GM12878 (cell line): ENCODE results near the gene SPTLC3. TPM values are rescaled to one million over a fixed set of nuclear protein-coding genes. Genes with fewer than 3 reads are reported as not detected.

Source experiments
- ATAC-seq: fragments of 200-7000 bp; cut with Tn5 transposase; 3 replicates; pipeline ENCODE4 v1.9.1; 2020; ENCODE audit warnings: mild to moderate bottlenecking, moderate library complexity
- BruUV-seq: library from RNA; stranded (reverse); fragments of 400-500 nt; replicated peaks from 2 replicates; lab custom pipeline; 2021; lab: Mats Ljungman, UMichigan
- CTCF ChIA-PET: fragments of 300-600 bp; sonication (Branson Sonifier 250); formaldehyde crosslinking; extraction: SDS; loops from one replicate; lab custom pipeline; 2021; ENCODE audit warnings: inconsistent platforms; lab: Yijun Ruan, JAX
- POLR2A ChIA-PET: fragments of 350-600 bp; formaldehyde crosslinking; extraction: SDS; loops from one replicate; lab custom pipeline; 2021; ENCODE audit warnings: inconsistent platforms; lab: Charles Lee
- RAD21 ChIA-PET: fragments of 300-600 bp; sonication (Branson Sonifier 250); formaldehyde crosslinking; loops from one replicate; lab custom pipeline; 2023; ENCODE audit warnings: antibody characterized with exemption; ENCODE audit not compliant: unreplicated experiment; lab: Charles Lee
- SMC1A ChIA-PET: fragments of 300-600 bp; sonication (Branson Sonifier 250); formaldehyde crosslinking; loops from one replicate; lab custom pipeline; 2023; ENCODE audit not compliant: unreplicated experiment, uncharacterized antibody; lab: Charles Lee
- DNase-seq: peaks from one replicate; pipeline ENCODE4 v3.0.0-alpha.2; 2011; ENCODE audit warnings: low read depth, low spot score
- FAIRE-seq: peaks from 3 replicates; lab custom pipeline; 2011; peaks lifted over from hg19 to GRCh38; lab: Jason Lieb, UNC
- H2AFZ ChIP-seq: 2 replicates; pipeline ENCODE4 v1.6.0; 2011; ENCODE audit warnings: low read depth, low read length, control low read depth; ENCODE audit not compliant: control insufficient read depth
- H3K27ac ChIP-seq: 2 replicates; pipeline ENCODE4 v1.5.1; 2011; ENCODE audit warnings: control low read depth; ENCODE audit not compliant: control insufficient read depth, insufficient read depth
- H3K27me3 ChIP-seq, 2 experiments: replicated peaks in 1 of 2; 2 replicates each; pipeline versions ENCODE4 v1.6.0 to v1.6.1; 2011; ENCODE audit warnings: low read length in 1 of 2; ENCODE audit not compliant: control insufficient read depth in 2 of 2, insufficient read depth in 2 of 2
- H3K36me3 ChIP-seq, 2 experiments: 2 replicates each; pipeline ENCODE4 v1.5.1; 2011; ENCODE audit warnings: low read length in 1 of 2; ENCODE audit not compliant: control insufficient read depth in 2 of 2, insufficient read depth in 2 of 2
- H3K4me1 ChIP-seq: 2 replicates; pipeline ENCODE4 v1.6.1; 2011; ENCODE audit warnings: mild to moderate bottlenecking, low read length, moderate library complexity, mixed read lengths; ENCODE audit not compliant: control insufficient read depth, insufficient read depth
- H3K4me2 ChIP-seq: 2 replicates; pipeline ENCODE4 v1.6.0; 2011; ENCODE audit warnings: control low read depth; ENCODE audit not compliant: control insufficient read depth, insufficient read depth
- H3K4me3 ChIP-seq: fragments of 200-600 bp; sonication (generic); 2 replicates; pipeline ENCODE4 v1.5.1; 2016
- H3K79me2 ChIP-seq: 2 replicates; pipeline ENCODE4 v1.6.0; 2011; ENCODE audit warnings: low read length; ENCODE audit not compliant: control insufficient read depth, insufficient read depth
- H3K9ac ChIP-seq: 2 replicates; pipeline ENCODE4 v1.8.0; 2011; ENCODE audit warnings: low read length, control low read depth, mixed read lengths; ENCODE audit not compliant: control insufficient read depth, insufficient read depth
- H3K9me3 ChIP-seq: replicated peaks from 3 replicates; pipeline ENCODE4 v1.5.1; 2011; ENCODE audit warnings: mild to moderate bottlenecking, low read length; ENCODE audit not compliant: control insufficient read depth, insufficient read depth
- H4K20me1 ChIP-seq: 2 replicates; pipeline ENCODE4 v1.6.0; 2011; ENCODE audit not compliant: control insufficient read depth, insufficient read depth
- CREM ChIP-seq: IDR thresholded peaks from 2 replicates; pipeline ENCODE4 v1.6.1; 2014; ENCODE audit warnings: antibody characterized with exemption, low read depth
- EGR1 ChIP-seq, 2 experiments: IDR thresholded peaks; 1 replicate in 1 of 2; 2 replicates in 1 of 2; pipeline ENCODE4 v1.6.1; 2011 to 2012; ENCODE audit warnings: low read depth in 2 of 2, low read length in 2 of 2, borderline replicate concordance in 1 of 2, mild to moderate bottlenecking in 1 of 2, moderate library complexity in 1 of 2
- HCFC1 ChIP-seq: fragments of 150-350 bp; IDR thresholded peaks from 2 replicates; pipeline ENCODE4 v1.6.1; 2014; ENCODE audit warnings: low read length
- NBN ChIP-seq: fragments of 450-650 bp; IDR thresholded peaks from 2 replicates; pipeline ENCODE4 v1.6.1; 2016
- PML ChIP-seq: IDR thresholded peaks from 2 replicates; pipeline ENCODE4 v1.6.1; 2012; ENCODE audit warnings: low read length, inconsistent platforms
- RCOR1 ChIP-seq: conservative IDR thresholded peaks from 2 replicates; pipeline ENCODE4 v1.6.1; 2012; ENCODE audit warnings: low read depth, low read length, improper control_type of control experiment
- STAT3 ChIP-seq: IDR thresholded peaks from 2 replicates; pipeline ENCODE4 v1.6.1; 2011; ENCODE audit warnings: low read depth, low read length, improper control_type of control experiment
- SUPT20H ChIP-seq: IDR thresholded peaks from 2 replicates; pipeline ENCODE4 v1.6.1; 2011; ENCODE audit warnings: low read depth, mild to moderate bottlenecking, low read length, moderate library complexity, borderline replicate concordance; ENCODE audit not compliant: control insufficient read depth
- WRNIP1 ChIP-seq: IDR thresholded peaks from 2 replicates; pipeline ENCODE4 v1.6.1; 2011; ENCODE audit warnings: low read depth, low read length, improper control_type of control experiment, borderline replicate concordance
- ZZZ3 ChIP-seq: IDR thresholded peaks from 2 replicates; pipeline ENCODE4 v1.6.1; 2011; ENCODE audit warnings: low read depth; ENCODE audit not compliant: control insufficient read depth, insufficient read length
- in situ Hi-C: fragments of 300-500 bp; cut with MboI; formaldehyde crosslinking; loops from 9 replicates; pipeline ENCODE4 v1.14.3; 2018; ENCODE audit warnings: mixed read lengths
- intact Hi-C: fragments of 100-400 bp; cut with micrococcal nuclease; formaldehyde crosslinking; loops from one replicate; pipeline ENCODE4 v1.14.2; 2022; ENCODE audit not compliant: unreplicated experiment
- polyA plus RNA-seq, 11 experiments: library from polyadenylated mRNA; depleted of rRNA in 4 of 11; unstranded in 6 of 11; stranded (reverse) in 5 of 11; fragments of >200 nt; fragmentation: Nextera tagmentation in 4 of 11; fragmentation: Illumina TruSeq in 1 of 11; extraction: Ambion mirVana in 4 of 11; extraction: Trizol in 1 of 11; gene quantifications; 1 replicate in 1 of 11; 2 replicates in 10 of 11; pipeline versions ENCODE4 v1.2.1 to v1.2.3, GENCODE V29; 2011 to 2016; ENCODE audit warnings: inconsistent platforms in 2 of 11, missing spikeins in 2 of 11, low read depth in 1 of 11
- total RNA-seq, 4 experiments: library from RNA; depleted of rRNA in 3 of 4; stranded (reverse); fragments of >200 nt in 3 of 4; fragmentation: Illumina TruSeq in 1 of 4; extraction: Trizol in 1 of 4; gene quantifications; 2 replicates each; pipeline versions ENCODE4 v1.2.1 to v1.2.3, GENCODE V29; 2013 to 2021
- TF ChIP-seq, protein P1 (sequence below): IDR thresholded peaks from 2 replicates; pipeline ENCODE4 v1.6.1; 2011; ENCODE audit warnings: low read depth, mild to moderate bottlenecking, low read length, moderate library complexity, borderline replicate concordance; ENCODE audit errors: extremely low read depth
- TF ChIP-seq, protein P2 (sequence below): IDR thresholded peaks from 2 replicates; pipeline ENCODE4 v1.6.1; 2012; ENCODE audit warnings: low read depth, low read length, improper control_type of control experiment
- TF ChIP-seq, protein P3 (sequence below): fragments of 450-650 bp; IDR thresholded peaks from 2 replicates; pipeline ENCODE4 v1.6.1; 2017; ENCODE audit warnings: mild to moderate bottlenecking, moderate library complexity
- TF ChIP-seq, protein P4 (sequence below): IDR thresholded peaks from 2 replicates; pipeline ENCODE4 v1.6.1; 2012; ENCODE audit warnings: low read depth, low read length, improper control_type of control experiment

The SPTLC3 gene
- total and polyA plus RNA-seq, 10 of the 15 experiments (the other 5 are each of a cell fraction or from before 2014, with no cell fraction given): 0.04 to 0.29 (median 0.06) TPM; not detected in 7

DNA sequence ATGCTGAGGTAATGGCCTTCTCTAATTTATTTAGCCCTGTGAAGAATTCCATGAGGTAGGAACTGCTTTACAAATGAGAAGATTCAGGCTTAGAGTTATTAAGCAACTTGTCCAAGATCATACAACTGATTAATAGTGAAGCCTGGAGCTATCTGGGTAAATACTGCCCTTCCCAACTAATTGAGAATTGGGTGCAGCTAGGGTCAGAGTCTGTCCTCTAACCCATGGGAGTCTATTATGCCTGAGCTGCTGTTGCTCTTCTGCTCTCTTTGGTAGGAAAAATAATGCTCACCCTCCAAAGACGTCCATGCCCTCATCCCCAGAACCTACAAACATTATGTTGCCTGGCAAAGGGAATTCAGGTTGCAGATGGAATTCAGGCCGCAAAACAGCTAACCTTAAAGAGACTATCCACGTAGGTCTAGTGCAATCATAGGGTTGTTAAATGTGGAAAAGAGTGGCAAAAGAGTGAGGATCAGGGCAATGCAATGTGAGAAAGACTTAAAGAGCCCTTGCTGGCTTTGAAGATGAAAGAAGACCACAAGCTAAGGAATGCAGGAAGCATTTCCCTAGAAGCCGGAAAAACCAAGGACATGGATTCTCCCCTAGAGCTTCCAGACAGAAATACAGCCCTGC lies 90.1 kb downstream of the SPTLC3 start (continued):
- no peak for TF ChIP-seq PML
- TF ChIP-seq, protein P1, sequence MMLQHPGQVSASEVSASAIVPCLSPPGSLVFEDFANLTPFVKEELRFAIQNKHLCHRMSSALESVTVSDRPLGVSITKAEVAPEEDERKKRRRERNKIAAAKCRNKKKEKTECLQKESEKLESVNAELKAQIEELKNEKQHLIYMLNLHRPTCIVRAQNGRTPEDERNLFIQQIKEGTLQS: no peak
- no peak for TF ChIP-seq WRNIP1
- TF ChIP-seq, protein P2, sequence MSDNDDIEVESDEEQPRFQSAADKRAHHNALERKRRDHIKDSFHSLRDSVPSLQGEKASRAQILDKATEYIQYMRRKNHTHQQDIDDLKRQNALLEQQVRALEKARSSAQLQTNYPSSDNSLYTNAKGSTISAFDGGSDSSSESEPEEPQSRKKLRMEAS: no peak

DNA sequence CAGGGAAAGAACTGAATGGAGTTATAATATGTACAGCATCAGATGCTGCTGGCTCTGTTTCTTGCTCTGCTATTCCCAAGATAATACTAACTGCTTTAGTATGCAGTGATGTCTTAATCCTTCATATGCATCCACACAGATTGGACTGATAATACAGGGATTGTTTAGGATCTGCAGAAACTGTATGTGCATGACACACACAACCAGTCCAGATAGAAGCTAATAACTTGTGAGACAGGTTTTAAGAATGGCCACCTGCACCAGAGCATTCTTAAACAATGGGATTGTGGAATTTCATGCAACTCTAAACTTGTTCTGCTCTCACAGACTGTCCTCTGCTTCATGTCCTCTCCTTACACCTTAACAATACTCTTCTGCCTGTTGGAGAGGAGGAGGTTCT lies 90.9 kb downstream of the SPTLC3 start:
- intact Hi-C loops: loop anchor here (10.0 kb wide), 1 partner anchor 265 kb away; no protein-coding TSS in a partner anchor
- no peak for TF ChIP-seq CREM
- TF ChIP-seq ZZZ3: no peak
- TF ChIP-seq STAT3: no peak
- TF ChIP-seq, protein P3, sequence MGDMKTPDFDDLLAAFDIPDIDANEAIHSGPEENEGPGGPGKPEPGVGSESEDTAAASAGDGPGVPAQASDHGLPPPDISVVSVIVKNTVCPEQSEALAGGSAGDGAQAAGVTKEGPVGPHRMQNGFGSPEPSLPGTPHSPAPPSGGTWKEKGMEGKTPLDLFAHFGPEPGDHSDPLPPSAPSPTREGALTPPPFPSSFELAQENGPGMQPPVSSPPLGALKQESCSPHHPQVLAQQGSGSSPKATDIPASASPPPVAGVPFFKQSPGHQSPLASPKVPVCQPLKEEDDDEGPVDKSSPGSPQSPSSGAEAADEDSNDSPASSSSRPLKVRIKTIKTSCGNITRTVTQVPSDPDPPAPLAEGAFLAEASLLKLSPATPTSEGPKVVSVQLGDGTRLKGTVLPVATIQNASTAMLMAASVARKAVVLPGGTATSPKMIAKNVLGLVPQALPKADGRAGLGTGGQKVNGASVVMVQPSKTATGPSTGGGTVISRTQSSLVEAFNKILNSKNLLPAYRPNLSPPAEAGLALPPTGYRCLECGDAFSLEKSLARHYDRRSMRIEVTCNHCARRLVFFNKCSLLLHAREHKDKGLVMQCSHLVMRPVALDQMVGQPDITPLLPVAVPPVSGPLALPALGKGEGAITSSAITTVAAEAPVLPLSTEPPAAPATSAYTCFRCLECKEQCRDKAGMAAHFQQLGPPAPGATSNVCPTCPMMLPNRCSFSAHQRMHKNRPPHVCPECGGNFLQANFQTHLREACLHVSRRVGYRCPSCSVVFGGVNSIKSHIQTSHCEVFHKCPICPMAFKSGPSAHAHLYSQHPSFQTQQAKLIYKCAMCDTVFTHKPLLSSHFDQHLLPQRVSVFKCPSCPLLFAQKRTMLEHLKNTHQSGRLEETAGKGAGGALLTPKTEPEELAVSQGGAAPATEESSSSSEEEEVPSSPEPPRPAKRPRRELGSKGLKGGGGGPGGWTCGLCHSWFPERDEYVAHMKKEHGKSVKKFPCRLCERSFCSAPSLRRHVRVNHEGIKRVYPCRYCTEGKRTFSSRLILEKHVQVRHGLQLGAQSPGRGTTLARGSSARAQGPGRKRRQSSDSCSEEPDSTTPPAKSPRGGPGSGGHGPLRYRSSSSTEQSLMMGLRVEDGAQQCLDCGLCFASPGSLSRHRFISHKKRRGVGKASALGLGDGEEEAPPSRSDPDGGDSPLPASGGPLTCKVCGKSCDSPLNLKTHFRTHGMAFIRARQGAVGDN: no peak
- TF ChIP-seq HCFC1: no peak
- TF ChIP-seq RCOR1: no peak
- TF ChIP-seq, protein P4, sequence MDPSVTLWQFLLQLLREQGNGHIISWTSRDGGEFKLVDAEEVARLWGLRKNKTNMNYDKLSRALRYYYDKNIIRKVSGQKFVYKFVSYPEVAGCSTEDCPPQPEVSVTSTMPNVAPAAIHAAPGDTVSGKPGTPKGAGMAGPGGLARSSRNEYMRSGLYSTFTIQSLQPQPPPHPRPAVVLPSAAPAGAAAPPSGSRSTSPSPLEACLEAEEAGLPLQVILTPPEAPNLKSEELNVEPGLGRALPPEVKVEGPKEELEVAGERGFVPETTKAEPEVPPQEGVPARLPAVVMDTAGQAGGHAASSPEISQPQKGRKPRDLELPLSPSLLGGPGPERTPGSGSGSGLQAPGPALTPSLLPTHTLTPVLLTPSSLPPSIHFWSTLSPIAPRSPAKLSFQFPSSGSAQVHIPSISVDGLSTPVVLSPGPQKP: no peak
- TF ChIP-seq SUPT20H: no peak
- TF ChIP-seq EGR1 (IDR thresholded peaks at IDR 0.05; ENCODE audit: borderline replicate concordance in 1 of 2, low read depth in 2 of 2, low read length in 2 of 2): no peak
- no peak for TF ChIP-seq NBN
- ChIA-PET POLR2A (no interaction called here), SMC1A (no interaction called here), RAD21 (no interaction called here), CTCF (interaction anchor here (1.2 to 6.0 kb wide), 4 partner anchors 9 to 447 kb away, joined by 4 to 50 read pairs (median 10); no protein-coding TSS in a partner anchor)
- no peaks in the 10 kb centered on the region; a peak in 2 of 4 replicates for H3K27me3 ChIP-seq
- no peaks in the 10 kb centered on the region for H3K36me3 ChIP-seq
- no peak overlapping the region for H3K27ac ChIP-seq
- no peaks in the 10 kb centered on the region for H4K20me1 ChIP-seq
- H3K4me2 ChIP-seq: no peak overlapping the region
- ATAC-seq: no peak
- DNase-seq: no peak
- H3K9me3 ChIP-seq: no peaks in the 10 kb centered on the region
- in situ Hi-C loops: loop anchor here (5.0 to 10.0 kb wide), 2 partner anchors 125 to 177 kb away; no protein-coding TSS in a partner anchor
- H3K79me2 ChIP-seq: no peaks in the 10 kb centered on the region
- no peaks in the 10 kb centered on the region for H3K4me1 ChIP-seq
- no peak overlapping the region for H3K9ac ChIP-seq
- no peak overlapping the region for H2AFZ ChIP-seq
- no peak overlapping the region for H3K4me3 ChIP-seq
- FAIRE-seq: no peak
- BruUV-seq: no TSS peak
